GM12874 (cell line): ENCODE results near the gene OR6B2.

ENCODE experiments used
- TF ChIP-seq, protein P1 (sequence below): IDR thresholded peaks from 2 replicates; pipeline ENCODE4 v1.5.1; 2011; ENCODE audit warnings: low read depth, mild to moderate bottlenecking, control low read depth, low read length, moderate library complexity; ENCODE audit not compliant: insufficient read depth

OR6B2 gene

DNA sequence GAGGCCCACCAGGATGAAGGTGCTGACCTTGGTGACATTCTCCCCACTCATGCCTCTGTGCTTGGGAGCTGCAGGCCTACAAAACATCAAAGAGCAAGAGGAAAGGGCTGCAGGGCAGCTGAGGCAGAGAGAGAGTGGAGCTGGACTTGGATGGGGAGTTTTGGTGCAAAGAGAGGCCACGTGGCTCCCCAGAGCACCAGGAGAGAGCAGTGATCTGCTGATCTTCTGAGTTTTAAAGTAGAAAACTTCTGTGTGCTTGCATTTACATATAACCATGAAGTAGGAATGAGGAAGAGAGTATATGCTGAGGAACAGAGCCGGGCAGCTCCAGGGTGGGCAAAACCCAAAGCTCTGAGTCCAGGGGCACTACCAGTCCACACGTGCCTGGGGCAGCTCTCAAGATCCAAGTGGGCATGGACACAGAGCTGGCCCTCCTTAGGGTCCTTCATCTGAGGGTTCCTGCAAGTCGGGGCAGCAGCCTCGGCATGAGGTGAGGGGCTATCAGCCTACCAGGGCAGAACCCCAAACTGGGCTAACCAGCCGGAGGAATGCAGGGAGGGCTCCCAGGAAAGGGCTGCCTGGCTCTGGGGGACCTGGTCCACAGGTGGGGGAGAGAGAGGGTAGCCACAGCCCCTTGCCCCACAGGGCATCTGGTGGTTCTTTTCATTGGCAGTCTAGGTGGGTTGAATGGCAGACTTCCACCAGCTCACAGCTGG, at the start of gene OR6B2:
OR6B2 (minus strand) TSS at position 51 of the 716 bp plus-strand sequence; CDS start at position 51, 0 bp downstream.
- TF ChIP-seq, protein P1, sequence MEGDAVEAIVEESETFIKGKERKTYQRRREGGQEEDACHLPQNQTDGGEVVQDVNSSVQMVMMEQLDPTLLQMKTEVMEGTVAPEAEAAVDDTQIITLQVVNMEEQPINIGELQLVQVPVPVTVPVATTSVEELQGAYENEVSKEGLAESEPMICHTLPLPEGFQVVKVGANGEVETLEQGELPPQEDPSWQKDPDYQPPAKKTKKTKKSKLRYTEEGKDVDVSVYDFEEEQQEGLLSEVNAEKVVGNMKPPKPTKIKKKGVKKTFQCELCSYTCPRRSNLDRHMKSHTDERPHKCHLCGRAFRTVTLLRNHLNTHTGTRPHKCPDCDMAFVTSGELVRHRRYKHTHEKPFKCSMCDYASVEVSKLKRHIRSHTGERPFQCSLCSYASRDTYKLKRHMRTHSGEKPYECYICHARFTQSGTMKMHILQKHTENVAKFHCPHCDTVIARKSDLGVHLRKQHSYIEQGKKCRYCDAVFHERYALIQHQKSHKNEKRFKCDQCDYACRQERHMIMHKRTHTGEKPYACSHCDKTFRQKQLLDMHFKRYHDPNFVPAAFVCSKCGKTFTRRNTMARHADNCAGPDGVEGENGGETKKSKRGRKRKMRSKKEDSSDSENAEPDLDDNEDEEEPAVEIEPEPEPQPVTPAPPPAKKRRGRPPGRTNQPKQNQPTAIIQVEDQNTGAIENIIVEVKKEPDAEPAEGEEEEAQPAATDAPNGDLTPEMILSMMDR, result no peak

- TF ChIP-seq, protein P1, result no peak
Observed at GRCh38 chr2:240078631-240079030, 48.4 kb upstream of the OR6B2 start.

DNA sequence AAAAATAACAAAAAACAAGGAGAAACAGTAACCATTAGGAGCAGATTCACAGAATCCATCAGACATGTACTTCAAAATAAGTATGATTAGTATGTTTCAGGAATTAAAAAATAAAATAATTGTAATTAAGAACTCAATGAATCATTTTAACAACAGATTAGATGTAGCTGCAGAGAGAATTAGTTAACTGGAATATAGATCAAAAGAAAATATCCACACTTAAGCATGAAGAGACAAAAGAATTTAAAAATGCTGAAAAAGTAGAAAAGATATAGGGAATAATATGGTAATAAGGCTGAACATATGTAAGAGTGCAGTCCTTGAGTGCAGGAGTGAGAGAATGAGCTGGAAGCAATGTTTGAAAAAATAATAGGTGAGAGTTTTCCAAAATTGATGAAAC, 47.2 kb upstream of the OR6B2 start:
- TF ChIP-seq, protein P1, result no peak

- TF ChIP-seq, protein P1, result no peak
Observed at GRCh38 chr2:240074545-240074944, 44.3 kb upstream of the OR6B2 start.

DNA sequence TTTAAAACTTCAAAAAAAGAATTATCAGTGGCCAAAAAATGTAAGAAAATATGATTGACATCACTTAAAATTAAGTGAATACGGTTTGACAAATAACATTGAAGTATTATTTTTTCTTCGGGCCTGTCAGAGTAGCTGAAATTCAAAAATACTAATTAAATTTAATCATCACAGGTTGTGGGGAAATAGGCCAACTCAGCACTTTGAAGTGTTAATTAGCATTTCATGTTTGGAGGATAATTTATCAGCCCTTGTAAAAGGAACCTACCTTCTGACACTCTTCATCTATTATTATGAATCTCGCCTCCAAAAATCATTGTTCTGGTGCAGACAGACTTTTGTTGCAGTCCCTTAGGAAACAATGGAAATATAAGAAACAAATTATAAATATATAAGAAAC, 40.7 kb upstream of the OR6B2 start:
- TF ChIP-seq, protein P1, result no peak

GRCh38 chr2:240069829-240070228, 39.6 kb upstream of the OR6B2 start:
- TF ChIP-seq, protein P1, result no peak

DNA sequence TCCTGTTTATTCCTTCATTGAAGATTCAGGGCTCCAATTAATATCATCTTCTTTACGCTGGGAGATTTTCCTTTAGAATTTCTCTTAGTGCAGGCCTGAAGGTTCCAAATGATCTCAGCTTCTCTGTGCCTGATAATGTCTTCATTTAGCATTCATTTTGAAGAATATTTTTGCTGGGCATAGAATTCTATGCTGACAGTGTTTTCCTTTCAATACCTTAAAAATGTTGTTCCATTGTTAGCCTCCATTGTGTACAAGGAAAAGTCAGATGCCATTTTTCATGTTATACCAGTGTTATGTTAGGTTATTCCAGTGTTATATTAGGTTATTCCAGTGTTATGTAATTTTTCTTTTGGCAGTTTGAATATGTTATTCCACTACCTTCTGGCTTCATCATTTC, 38.0 kb upstream of the OR6B2 start:
- TF ChIP-seq, protein P1, result no peak
